HG02973 (cell line): ENCODE results near the gene MYEF2.

Experiments used
- ATAC-seq: cut with Tn5 transposase; IDR thresholded peaks from one replicate; pipeline ENCODE4 v1.9.1; 2021; ENCODE audit warnings: moderate library complexity; ENCODE audit not compliant: unreplicated experiment

The MYEF2 gene, protein sequence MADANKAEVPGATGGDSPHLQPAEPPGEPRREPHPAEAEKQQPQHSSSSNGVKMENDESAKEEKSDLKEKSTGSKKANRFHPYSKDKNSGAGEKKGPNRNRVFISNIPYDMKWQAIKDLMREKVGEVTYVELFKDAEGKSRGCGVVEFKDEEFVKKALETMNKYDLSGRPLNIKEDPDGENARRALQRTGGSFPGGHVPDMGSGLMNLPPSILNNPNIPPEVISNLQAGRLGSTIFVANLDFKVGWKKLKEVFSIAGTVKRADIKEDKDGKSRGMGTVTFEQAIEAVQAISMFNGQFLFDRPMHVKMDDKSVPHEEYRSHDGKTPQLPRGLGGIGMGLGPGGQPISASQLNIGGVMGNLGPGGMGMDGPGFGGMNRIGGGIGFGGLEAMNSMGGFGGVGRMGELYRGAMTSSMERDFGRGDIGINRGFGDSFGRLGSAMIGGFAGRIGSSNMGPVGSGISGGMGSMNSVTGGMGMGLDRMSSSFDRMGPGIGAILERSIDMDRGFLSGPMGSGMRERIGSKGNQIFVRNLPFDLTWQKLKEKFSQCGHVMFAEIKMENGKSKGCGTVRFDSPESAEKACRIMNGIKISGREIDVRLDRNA

GRCh38 chr15:48177766-48178647 lies at the start of gene MYEF2:
TSS of gene MYEF2 (minus strand) at chr15:48178295. CDS start at chr15:48178237, 58 bp downstream.
- peak; percentile 77 for ATAC-seq

- no peak for ATAC-seq
These were observed 47.7 kb upstream of the MYEF2 start for GRCh38 chr15:48225771-48226170.

DNA sequence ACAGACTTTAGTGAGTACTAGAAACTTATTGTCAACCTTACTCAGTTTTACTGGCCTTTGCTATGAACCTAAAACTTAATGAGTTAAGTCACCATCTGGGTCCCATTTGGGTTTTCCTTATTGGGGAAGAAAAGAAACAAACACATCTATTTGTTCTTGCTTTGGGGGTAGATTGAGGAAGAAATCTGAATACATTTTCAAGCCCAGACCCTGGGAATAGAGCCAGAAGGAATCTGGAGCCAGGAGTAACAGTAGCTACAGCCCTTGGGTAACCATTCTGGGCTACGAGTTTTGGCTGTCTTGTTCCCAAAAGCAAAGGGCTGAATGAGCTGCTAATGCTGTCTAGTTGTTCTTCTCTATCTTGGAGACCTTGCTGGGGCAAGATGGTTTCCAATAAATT lies 44.5 kb upstream of the MYEF2 start:
- no peak for ATAC-seq

DNA sequence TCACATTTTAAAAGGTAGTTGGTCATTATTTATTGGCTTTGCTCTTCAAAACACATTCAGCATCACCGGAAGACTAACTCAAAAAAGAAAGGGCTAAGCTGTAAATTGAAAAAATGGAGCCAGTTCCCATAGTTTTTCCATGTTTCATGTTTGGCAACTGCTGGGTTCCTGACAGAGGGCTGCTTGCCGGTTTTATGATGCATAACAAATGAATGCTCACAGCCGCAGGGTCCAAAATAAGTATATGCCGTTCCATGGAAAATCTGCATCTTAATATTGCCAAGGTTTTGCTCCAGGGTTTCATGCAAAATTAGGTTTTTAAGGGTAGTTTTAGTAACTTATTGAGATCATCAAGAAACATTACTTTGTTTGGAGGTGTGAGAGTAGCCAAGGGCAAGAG lies 43.8 kb upstream of the MYEF2 start:
- no peak for ATAC-seq

- ATAC-seq = no peak
These were observed 43.2 kb upstream of the MYEF2 start for GRCh38 chr15:48221261-48221660.

- no peak for ATAC-seq
These were observed 27.9 kb upstream of the MYEF2 start, which contains the start of gene SLC12A1 for GRCh38 chr15:48205981-48206380. TSS of gene SLC12A1 (plus strand) at chr15:48206302. CDS start at chr15:48207720, 1,418 bp downstream.

DNA sequence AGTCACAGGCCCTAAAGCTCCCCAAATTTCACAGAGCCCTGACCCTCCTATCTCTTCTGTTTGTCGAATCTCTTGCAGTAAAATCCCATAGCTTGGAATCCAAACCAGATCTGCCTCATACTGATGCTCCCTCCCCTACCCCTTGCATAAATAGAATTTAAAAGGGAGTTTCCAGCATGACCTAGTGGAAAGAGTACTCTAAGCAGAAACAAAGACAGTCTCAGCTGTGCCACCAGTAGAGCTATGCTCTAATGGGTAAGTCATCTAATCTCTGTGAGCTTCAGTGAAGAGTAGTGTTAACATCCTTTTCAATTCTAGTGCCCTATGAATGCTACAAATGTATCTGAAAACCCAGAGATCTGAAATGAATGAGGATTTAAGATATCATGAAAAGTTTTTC lies 24.0 kb upstream of the MYEF2 start:
- ATAC-seq = no peak

GRCh38 chr15:48191574-48192225 lies 13.6 kb upstream of the MYEF2 start, which contains the start of gene CTXN2:
TSS of gene CTXN2 (plus strand) at chr15:48191665. CDS start at chr15:48201301, 9,636 bp downstream.
- ATAC-seq = no peak

GRCh38 chr15:48190932-48191573 lies 13.0 kb upstream of the MYEF2 start:
- no peak for ATAC-seq

DNA sequence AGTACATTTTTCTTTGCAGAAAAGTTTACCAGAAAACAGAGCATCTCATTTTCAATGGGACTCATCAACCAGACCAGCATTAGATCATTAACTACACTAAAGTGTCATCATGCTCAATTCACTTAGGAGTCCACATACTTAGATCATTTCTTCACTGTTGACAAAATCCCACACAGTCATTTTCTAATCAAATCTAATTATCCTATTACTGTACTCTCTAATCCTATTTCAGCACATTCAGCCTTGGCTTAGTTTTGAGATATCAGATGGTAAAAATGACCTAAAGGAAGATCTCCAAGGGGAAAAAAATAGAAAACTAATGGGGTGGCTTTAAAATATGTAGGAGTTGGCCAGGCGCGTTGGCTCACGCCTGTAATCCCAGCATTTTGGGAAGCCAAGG lies 8.2 kb upstream of the MYEF2 start:
- no peak for ATAC-seq

DNA sequence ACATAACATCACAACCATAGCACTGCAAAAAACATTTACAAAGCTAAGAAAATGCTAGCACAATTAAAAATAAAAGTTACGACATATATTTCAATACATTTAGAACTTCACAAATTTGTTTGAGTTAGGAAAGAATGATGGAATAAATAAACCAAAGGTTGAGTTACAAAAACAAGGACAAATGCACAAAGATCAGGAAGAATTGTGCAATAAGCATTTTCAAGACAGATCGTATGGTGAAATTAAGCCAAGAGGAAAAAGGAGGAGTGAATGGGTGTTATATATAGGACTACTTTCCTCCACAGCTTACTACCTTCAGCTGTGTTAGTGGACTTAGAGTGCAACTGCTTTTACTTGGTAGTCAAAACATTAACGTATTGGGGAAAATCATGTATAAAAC lies 7.4 kb upstream of the MYEF2 start:
- ATAC-seq = no peak

DNA sequence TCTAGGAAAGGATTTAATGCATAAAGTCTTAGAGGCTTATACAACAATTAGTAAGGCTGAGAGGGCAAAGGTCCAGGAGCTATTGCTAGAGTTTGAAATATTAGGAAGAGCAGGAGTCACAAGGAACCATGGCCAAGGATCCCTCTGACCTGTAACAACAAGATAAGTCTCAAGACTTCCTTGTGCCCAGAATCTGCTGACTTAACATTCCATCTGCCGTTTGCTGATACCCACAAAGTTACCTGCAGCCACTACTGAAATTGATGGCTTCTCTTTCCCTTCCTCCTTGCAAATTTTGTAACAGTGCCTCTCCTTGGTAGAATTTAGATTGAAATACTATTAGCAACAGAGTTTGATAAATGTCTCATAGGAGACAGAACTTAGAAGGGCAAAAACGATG lies 4.7 kb upstream of the MYEF2 start:
- ATAC-seq = no peak

DNA sequence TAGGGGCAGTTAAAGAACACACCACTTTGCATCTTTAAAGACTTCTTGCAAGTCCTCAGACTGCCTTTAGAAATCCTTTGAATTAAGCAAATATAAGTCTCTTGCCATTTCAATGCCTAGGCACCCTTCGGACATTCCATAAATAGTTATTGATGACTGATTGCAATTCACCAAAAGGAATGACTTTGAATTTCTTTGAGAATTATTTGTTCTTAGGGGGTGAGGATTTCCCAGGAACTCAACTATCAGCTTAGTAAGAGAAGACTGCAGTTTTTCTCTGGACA lies 495 bp upstream of the MYEF2 start:
- no peak for ATAC-seq

GRCh38 chr15:48177383-48177765 lies 721 bp downstream of the MYEF2 start:
- ATAC-seq = peak; percentile 58

- peak; percentile 26 for ATAC-seq
These were observed 1.1 kb downstream of the MYEF2 start for GRCh38 chr15:48176957-48177356.

DNA sequence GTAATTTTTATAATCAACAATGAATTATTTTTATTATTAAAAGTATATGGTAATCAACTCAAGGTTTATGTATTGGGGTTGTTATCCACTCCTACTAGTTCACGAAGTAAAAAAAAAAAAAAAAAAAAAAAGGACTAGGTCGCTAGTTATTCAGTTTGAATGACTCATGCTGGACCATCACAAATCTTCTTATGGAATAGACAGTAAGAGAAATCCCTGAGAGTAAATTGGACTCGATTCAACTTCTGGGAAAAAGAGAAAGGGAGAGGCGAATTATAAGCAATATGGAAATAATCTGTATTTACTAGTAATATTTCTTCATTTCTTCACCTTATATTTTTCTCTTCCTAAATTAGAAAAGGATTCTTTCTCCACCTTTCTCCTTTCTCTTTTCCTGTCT lies 2.0 kb downstream of the MYEF2 start:
- no peak for ATAC-seq

GRCh38 chr15:48175126-48175525 lies 3.0 kb downstream of the MYEF2 start:
- ATAC-seq = no peak

DNA sequence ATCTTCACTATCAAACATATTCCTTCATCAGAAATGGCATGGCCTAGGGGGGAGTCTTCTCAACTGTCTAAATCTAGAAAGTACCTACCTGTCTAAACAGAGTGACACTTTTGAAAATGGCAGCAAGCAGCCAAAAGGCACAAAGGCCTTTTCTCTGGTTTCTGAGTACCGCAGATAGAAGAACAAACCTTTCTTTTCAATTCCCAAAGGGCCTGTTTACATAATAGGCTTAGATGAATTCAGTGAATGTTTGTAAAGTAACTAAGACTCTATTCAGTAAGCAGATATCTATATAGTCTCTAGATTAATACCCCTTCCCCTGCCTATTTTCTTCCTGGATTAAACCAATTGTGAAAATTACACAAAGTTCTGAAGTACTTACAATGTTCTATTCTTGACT lies 7.1 kb downstream of the MYEF2 start:
- ATAC-seq = no peak

- no peak for ATAC-seq
These were observed 9.5 kb downstream of the MYEF2 start for GRCh38 chr15:48168616-48169015.

DNA sequence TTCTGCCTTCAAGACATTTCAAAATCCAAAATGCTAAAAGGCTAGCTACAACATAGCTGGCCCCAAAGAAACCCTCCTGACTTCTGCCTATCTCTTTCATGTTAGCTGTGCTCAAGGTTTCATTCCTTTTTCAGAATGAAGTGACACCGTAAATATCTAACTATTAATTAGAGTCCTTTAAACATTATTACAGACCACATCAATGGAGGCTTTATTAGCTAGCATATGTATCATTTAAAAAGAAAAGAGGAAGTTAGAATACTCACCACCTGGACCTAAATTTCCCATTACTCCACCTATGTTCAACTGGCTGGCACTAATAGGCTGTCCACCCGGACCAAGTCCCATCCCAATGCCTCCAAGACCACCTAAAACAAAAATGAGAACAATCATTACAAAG lies 24.6 kb downstream of the MYEF2 start:
- no peak for ATAC-seq

GRCh38 chr15:48149858-48150257 lies 28.2 kb downstream of the MYEF2 start:
- ATAC-seq = no peak
